Measurements from ENCODE around the gene C10orf90.
"Not testable (repeated sequence)": the region's sequence is repeated elsewhere in the genome, so short reads cannot be mapped to it uniquely, and the experiment has no call there.

The C10orf90 gene

DNA sequence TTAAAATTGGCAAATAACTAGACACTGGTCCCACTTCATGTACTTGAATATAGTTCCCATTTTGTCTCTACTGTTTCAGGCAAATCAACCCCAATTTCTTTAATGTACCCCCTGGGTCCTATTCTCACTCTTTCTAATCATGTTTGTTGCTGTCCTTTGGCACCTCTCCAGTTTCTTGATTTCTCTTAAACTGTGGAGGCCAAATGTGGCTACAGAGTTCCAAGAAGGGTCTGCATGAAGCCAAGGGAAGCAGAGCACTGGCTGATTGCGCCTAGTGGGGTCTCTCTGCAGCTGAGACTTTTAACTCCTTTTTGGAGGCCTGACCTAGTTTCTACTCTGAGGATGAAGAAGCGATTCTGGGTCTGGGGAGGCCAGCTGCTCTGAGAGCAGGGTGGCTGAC is 275.5 kb downstream of the C10orf90 start:
- DNase-seq (ENCODE audit: low read depth in 3 of 3, low spot score in 1 of 3) = no peak

DNA sequence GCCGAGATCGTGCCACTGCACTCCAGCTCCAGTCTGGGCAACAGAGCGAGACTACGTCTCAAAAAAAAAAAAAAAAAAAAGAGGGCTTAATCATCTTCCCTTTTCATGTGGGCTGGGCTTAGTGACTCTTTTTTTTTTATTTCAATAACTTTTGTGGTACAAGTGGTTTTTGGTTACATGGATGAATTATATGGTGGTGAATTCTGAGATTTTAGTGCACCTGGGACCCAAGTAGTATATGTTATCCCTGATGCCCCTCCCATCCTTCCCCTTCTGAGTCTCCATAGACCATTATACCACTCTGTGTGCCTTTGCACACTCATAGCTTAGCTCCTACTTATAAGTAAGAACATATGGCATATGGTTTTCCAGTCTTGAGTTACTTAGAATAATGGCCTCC is 277.4 kb downstream of the C10orf90 start:
- no peak for DNase-seq (ENCODE audit: low read depth in 3 of 3, low spot score in 1 of 3)

DNA sequence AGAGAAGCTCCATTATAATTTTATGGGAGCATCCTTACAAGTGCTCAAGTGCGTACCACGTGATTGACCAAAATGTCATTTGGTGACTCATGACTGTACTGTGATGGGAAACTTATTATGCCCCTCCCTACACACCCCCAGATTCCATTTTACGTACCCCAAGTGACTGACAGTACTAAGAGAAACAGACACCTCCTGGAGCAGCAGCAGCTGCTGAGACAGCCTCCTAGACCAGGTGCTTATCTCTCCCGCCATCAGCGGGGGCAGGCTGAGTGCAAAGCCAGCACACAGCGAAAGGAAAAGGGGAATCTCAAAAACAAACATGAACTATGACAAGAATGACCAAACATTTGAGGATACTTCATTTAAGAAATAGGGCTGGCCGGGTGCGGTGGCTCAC is 278.0 kb downstream of the C10orf90 start:
- no peak for DNase-seq (ENCODE audit: low read depth in 3 of 3, low spot score in 1 of 3)

DNA sequence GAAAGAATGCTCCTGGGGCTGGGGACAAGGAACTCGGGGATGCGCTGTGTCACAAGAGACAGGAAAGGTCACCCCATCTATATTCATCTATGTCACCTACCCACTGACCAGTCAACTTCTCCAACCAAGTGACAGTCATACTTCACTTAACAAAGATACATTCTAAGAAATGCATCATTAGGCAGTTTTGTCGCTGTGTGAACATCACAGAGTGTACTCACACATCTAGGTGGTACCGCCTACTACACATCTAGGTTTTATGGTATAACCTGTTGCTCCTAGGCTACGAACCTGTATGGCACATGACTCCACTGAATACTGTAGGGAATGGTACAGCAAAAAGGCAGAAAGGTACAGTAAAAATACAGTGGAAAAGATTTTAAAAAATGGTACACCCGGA is 278.4 kb downstream of the C10orf90 start:
- DNase-seq (ENCODE audit: low read depth in 3 of 3, low spot score in 1 of 3) = no peak

- no peak for DNase-seq (ENCODE audit: low read depth in 3 of 3, low spot score in 1 of 3)
These were observed 279.2 kb downstream of the C10orf90 start for GRCh38 chr10:126391192-126391885.

DNA sequence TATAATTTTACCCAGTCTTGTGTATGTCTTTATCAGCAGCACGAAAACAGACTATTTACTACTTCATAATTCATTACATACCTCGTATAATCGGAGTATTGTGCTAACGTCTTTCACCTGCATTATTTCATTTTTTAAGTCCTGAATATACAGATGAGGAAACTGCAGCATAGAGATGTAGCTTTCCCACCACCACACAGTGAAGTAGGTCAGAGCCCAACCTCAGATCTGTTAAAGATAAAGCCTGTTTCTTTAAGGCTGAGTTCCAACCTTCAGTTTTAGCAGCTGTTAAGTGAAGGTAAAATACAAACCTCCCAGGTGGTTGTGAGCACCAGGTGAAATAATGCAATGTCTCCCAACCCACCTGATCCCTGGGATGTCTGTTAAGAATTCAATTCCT is 280.2 kb downstream of the C10orf90 start:
- DNase-seq (ENCODE audit: low read depth in 3 of 3, low spot score in 1 of 3) = no peak

DNA sequence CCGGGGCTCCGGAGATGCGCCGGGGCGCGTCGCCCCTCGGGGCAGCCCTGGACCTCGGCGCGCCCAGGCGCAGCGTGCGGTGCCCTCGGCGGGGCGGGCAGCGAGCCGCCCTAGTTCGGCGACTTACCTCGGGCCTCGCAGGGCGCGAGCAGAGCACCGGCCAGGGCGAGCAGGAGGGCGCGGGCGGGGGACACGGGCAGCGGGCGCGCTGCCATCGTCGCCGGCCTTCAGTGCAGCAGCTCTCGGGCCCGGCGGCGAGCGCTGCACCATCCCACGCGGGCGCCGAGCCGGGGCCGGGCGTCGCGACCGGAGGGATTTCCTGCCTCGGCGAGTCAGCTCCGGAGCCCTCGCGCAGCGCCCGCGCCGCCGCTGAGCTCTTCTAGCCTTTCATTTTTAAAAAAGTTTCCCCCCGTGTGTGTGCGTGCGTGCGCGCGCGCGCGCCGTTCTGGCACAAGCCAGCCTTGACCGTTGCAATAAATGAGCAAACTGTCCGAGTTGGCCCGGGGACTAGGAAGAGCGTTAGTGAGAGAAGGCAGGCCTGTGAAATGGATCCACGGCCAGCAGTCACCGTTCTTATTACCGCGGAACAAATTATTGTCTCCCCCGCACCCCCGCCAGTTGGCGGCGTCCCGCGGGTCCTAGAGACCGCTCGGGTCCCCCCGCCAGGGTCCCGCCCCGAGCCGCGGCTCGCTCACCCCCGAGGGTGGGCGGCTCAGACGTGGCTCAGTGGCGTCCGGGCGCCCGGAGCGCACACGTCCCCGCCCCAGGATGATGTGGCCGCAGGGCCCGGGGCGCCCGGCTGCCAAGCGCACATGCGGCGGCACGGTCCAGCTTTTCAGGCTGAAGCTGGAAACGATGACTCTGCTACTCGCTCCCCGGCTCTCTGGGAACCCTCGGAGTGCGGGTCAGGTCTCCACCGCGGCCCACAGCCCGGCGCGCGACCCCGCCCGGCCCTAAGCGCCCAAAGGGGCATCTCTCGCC is 282.3 kb downstream of the C10orf90 start, which contains the start of gene ADAM12:
Gene ADAM12 (minus strand): TSS at position 547 of the 981 bp plus-strand sequence. CDS start 332 bp downstream, at position 215.
- peak in 1 of 3 donors; percentile 2 for DNase-seq (ENCODE audit: low read depth in 3 of 3, low spot score in 1 of 3)

DNA sequence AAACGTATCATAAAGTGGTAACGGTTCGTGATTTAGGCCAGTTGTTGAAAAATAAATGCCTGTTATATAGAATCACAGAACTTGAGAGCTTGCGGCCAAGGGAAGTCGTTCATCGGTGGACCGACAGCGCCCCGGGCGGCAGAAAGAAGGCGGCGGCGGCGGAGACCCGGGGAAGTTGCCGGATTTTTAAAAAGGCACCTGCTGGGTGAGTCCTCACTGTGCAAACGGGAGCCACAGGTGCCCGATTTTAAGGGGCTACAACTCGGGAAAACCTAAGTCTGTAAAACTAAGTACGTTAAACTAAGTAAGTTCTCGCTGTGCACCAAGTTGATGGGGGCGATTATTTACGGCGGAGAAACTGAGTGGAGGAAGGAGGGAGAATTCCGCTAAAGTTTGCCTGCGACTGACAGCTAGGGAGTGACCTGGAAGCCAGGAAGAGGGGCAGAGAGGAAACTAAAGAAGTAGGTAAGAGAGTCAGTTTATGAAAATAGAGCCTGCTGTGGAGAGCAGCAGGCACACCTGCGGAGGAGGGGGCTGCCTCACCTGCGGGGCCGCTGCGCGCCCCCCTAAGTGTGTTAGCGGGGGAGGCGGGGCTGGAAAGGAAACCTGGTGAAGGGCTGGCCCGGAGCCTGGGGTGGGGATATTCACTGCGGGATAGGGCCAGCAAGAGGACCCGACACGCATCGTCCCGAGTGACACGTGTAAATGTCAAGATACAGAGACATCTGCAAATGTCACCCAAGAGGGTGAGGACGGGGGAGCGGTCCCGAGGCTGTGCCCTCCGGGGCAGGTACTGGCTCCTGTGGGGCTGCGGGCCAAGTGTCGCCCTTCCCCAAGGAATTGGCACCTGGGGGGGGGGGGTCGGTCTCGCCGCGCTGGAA is 283.2 kb downstream of the C10orf90 start:
- peak in 1 of 3 donors; percentile 18 for DNase-seq (ENCODE audit: low read depth in 3 of 3, low spot score in 1 of 3)

DNA sequence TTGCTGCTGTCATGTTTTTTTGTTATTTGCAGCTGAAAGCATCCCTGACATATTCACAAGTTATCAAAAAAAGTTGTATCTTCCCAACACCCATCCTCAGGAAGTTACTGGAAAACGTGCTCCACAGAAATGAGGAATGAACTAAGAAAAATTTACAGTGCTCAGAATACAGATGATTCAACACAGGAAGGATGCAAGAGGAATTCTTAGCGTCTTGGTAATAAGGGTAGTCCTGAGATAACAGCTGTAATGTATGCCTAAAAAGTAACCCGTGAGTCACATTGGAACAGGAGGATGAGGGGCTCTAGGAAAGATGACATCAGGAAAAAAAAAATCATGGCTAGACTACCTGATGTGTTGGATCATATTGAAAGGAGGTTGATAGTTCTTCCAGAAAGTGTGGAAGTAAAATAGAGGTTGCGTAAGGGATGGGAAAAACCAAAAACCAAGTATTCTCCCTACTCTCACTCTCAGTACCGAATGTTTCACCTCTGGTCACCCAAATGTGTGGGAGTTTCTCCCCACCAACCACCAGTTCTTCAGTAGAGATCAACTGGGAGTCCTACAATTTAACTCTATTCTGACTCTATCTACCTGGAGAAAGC is 286.1 kb downstream of the C10orf90 start:
- DNase-seq (ENCODE audit: low read depth in 3 of 3, low spot score in 1 of 3) = no peak

DNA sequence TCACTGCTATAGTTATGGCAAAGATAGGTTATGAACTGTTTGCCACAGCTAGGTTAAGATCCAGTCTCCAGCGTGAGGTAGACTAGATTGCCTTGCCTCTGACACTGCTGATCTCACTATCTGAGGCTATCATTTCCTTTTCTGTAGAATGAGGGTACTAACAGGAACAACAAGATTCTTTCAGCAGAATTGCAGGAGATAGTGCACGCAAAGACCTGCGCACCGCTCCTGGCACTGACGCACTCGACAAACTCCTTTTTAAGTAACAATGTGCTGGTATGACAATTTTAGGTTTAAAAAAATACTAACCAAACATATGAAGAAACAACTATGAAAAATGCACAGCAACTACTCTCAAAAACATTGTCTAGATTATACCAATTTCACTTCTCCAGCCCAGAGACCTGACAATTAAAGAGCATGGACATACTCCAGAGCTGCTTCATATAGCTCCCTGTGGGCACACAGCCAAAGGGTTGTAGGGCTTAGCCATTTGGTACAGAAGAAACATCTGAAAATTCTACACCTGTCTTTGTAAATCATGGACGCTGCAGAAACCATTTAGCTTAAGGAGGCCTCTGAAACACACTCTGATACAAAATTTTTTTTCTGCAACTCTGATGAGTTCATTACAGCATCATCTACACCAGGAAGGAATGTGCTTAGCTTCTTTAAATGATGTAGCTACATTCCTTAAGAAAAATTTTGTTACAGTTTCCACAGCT is 290.0 kb downstream of the C10orf90 start:
- no peak for DNase-seq (ENCODE audit: low read depth in 3 of 3, low spot score in 1 of 3)

DNA sequence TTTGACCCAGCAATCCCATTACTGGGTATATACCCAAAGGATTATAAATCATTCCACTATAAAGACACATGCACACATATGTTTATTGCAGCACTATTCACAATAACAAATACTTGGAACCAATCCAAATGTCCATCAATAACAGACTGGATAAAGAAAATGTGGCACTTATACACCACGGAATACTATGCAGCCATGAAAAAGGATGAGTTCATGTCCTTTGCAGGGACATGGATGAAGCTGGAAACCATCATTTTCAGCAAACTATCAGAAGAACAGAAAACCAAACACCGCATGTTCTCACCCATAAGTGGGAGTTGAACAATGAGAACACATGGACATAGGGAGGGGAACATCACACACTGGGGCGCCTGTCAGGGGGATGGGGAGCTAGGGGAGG is 291.3 kb downstream of the C10orf90 start:
- not testable (repeated sequence) for DNase-seq (ENCODE audit: low read depth in 3 of 3, low spot score in 1 of 3)

DNA sequence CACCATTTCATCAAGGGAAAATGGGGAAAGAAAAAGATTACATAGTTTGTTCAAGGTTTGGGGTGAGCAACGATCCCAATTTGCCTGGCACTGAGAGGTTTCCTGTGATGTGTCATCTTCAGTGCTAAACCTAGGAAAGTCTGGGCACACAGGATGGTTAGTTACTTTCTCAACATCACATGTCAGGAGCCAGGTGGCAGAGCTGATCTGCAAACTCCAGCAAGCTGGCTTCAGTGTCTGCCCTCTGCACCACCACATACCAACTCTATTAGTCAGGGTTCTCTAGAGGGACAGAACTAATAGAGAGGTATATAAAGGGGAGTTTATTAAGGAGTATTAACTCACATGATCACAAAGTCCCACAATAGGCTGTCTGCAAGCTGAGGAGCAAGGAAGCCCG is 293.5 kb downstream of the C10orf90 start:
- DNase-seq (ENCODE audit: low read depth in 3 of 3, low spot score in 1 of 3) = no peak

DNA sequence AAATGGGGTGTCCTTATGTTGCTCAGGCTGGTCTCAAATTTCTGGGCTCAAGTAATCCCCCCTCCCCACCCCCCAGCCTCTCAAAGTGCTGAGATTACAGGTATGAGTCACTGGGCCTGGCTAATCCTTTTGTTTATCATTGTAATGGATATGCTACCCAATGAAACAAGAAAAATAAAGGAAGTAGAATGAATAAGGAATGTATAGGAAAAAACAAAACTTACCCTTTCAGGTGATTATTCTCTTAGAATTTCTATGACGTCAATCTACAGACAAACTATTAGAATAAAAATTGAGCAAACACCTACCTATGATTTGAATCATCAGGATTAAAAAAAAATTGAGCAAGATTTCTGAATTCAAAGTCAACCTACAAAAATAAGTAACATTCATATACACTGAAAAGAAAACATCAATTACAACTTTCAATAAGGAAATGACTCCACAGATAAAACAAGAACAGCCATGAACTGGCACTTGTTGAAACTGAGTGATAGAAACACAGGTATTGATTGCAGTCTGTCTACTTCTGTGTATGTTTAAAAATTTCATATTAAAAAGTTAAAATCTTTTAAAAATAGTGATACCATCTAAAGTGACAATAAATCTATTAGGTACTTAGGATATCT is 294.5 kb downstream of the C10orf90 start:
- DNase-seq (ENCODE audit: low read depth in 3 of 3, low spot score in 1 of 3) = no peak

GRCh38 chr10:126375299-126375698 is 295.2 kb downstream of the C10orf90 start:
- DNase-seq (ENCODE audit: low read depth in 3 of 3, low spot score in 1 of 3) = no peak
